Measurements from ENCODE around the gene CD247.

The CD247 gene

DNA sequence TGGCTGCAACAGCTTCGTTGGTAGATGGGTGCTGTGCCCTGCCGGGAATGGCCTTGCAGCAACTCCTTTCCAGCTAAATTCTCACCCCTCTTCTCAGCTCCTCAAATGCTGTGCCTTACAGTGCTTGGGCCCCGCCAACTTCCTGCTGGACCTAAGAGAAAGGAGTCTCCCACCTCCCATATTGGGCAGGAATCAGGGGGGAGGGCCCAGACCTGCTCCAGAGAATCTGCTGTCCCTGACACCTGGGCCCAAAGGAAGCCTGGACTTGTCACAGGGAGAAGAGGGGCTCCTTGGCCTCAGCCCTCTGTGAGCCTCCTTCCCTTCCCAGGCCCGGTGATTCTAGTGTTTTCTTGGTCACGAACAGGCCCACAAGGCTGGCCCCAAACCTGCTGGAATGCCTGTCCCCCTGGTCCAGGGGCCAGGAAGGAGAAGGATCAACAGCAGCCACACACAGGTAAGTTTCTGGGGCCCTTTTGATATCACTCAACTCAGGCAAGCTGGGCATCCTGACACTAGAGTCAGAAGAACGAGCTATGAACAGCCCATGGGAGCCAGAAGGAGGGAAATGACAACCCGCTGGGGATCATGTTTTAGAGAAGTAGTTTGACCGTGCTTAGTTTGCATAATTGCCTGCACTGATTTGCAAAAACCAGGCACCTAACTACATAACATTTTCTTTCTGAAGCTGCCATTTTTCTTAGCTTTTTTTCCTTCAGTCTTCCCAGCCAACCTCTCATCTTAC lies 86.2 kb downstream of the CD247 start:
- no peak for FAIRE-seq

- FAIRE-seq: no peak
Observed at GRCh38 chr1:167431261-167431908, 86.9 kb downstream of the CD247 start.

GRCh38 chr1:167430849-167431242 lies 87.5 kb downstream of the CD247 start:
- FAIRE-seq: no peak

DNA sequence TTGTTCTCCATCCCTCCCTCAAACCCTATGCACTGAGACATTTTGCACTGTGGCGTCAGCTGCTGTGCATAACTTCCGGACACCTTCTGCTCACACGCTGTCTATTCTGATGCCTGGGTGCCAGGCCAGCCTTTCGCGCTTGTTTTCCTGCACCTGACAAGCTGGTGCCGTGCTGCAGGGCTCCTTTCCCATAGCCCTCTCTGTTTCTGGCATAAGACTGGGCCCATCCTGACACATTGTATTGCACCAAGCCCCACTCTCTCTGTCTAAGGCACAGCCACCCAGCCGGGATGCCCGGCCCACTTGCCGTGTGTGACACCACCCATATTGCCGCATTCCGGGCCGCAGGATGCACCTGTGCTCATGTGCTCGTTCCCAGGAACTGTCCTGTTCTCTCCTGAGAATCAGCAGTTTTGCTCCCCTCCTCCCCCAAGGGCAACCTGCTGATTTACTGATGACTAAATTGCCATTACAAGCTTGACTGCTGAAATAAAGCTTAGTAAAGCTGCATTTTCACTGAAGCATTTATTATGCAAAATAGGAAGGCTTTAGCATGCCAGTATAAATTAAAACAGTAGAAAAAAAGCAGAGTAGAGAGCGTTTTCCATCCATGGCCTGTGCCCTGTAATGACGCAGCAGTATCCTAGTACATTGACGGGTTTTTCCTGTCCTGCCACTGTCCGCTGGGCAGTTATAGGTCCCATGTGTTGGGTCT lies 88.0 kb downstream of the CD247 start:
- no peak for FAIRE-seq

DNA sequence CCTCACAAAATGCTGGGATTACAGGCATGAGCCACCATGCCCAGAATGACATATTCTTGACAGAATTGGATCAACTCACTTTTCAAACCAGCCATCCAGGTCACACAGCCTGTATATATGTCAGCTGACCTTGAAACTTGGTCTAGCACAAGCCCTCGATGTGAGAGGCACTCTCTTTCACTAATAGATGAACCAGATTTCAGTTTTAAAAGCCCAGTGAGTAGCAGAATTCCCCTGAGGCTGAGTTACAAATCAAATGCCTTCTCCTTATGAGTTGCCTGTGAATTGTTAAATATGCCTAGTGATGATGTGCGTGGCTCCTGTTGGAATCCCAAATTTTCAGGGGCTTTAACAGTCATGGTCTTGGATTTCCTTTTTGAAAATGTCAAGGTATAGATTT lies 88.7 kb downstream of the CD247 start:
- FAIRE-seq: no peak

- no peak for FAIRE-seq
Observed at GRCh38 chr1:167428395-167428794, 89.9 kb downstream of the CD247 start.

DNA sequence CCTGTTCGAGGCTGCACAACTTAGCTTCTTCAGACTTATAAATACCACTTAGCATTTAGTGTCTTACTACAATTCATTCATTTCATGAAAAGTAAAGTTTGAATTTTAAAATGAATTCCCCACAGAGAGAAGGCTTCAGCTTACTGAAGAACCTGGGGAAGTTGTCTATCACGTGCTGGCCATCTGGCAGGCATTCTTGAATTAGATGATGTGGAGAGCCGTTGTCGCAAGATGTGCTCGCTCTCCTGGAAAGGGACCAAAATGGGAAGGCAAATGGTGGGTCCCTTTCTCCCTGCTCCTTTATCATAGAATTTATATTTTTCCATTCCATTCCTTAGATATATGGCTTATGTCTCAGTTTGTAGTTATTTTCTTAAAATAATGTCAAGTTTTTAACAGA lies 90.5 kb downstream of the CD247 start:
- no peak for FAIRE-seq

GRCh38 chr1:167426716-167427115 lies 91.6 kb downstream of the CD247 start:
- FAIRE-seq: no peak

GRCh38 chr1:167425482-167425881 lies 92.8 kb downstream of the CD247 start:
- no peak for FAIRE-seq

GRCh38 chr1:167423684-167424619 lies 94.4 kb downstream of the CD247 start:
- no peak for FAIRE-seq

DNA sequence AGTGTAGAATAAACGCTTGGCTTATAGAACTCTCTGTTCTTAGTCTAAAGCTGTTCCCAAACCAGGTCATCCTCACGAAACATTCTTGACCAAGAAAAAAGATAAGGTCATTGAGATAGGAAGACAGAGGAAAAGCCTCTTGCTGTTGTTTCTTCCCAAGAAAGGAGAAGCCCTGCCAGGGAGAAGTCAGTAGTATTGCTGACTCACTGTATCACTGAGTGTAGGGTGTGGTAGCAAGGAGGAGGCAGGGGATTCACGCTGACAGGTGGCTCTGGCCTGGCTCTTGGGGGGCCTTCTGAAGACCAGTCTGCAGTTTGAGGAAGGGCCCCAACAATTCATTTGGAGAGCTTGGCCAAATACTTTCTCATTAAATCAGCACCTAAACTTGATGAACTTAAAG lies 97.8 kb downstream of the CD247 start:
- FAIRE-seq: no peak

GRCh38 chr1:167419245-167419644 lies 99.1 kb downstream of the CD247 start:
- FAIRE-seq: no peak

DNA sequence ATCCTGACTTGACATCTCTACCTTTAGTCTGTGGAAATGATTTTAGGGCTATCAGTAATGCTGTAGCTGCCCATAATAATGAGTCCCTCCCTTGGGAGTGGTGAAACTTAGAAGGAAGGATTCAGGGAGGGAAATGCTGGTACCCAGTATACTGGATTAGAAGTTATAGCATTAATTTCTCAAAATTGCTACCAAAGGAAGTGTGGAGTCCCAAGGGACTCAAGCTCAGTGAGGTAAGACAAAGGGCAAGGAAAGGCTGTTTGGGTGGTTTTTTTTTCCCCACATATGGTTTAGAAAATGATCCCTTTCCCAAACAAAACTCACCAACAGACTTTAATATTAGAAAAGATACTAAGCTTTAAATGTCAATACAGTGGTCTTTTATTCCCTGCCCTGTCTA lies 99.9 kb downstream of the CD247 start:
- FAIRE-seq: no peak

DNA sequence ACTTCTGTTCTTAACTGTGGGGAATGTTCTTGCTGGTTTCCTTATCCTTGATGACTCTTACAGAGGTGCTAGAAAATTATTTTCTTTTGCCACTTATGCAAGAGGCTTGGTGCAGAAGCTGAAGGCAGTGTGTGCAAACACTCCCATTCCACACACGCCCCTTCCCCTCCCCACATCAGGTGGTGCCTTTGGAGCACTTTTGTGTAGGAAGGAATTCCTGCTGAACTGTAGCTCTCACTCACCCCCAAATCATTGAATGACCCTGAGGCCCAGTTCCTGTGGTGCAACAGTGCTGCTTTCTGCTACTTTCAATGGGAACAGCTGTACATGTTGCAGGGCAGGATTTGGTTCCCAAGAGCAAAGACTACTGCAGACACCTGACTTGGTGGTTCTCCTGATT lies 101.8 kb downstream of the CD247 start:
- FAIRE-seq: no peak

- no peak for FAIRE-seq
Observed at GRCh38 chr1:167413328-167413727, 105.0 kb downstream of the CD247 start.

- FAIRE-seq: no peak
Observed at GRCh38 chr1:167412920-167413319, 105.4 kb downstream of the CD247 start.

DNA sequence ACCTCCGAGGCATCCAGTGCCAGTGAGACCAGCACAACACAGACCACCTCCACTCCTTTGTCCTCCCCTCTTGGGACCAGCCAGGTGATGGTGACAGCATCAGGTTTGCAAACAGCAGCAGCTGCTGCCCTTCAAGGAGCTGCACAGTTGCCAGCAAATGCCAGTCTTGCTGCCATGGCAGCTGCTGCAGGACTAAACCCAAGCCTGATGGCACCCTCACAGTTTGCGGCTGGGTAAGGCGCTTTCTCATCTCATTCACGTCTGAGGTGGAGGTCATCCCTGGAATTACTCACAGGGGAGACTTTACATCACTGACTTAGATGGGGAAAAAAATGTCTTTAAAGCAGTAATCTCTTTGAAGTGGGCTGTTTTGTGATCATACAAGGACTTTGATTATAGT lies 106.3 kb downstream of the CD247 start:
- no peak for FAIRE-seq

- FAIRE-seq: no peak
Observed at GRCh38 chr1:167409183-167409582, 109.1 kb downstream of the CD247 start.

DNA sequence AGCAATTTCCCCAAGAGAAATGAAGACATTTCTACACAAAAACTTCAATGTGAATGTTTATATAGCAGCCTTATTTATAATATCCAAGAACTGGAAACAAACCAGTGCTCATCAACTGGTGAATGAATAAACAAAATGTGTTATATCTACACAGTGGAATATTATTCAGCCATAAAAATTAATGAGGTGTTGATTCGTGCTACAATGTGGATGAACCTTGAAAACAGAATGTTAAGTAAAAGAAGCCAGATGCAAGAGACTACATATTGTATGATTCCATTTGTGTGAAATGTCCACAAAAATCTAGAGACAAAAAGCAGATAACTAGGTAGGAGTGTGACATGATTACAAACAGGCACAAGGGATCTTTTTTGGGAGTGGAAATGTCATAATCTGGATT lies 110.0 kb downstream of the CD247 start:
- FAIRE-seq: no peak

GRCh38 chr1:167404908-167405307 lies 113.4 kb downstream of the CD247 start:
- FAIRE-seq: no peak

- no peak for FAIRE-seq
Observed at GRCh38 chr1:167404161-167404888, 114.0 kb downstream of the CD247 start.

GRCh38 chr1:167401260-167401873 lies 117.0 kb downstream of the CD247 start:
- FAIRE-seq: no peak
